B cell (primary cell): ENCODE data around the gene RTTN. TPM values are rescaled to one million over a fixed set of nuclear protein-coding genes. Genes with fewer than 3 reads are reported as not detected.

Source experiments
- ATAC-seq: fragments of 200-7000 bp; cut with Tn5 transposase; one replicate; pipeline ENCODE4 v1.10.0; 2021; ENCODE audit warnings: low read depth, mild to moderate bottlenecking, moderate number of reproducible peaks, moderate library complexity
- CTCF ChIA-PET: fragments of 350-600 bp; sonication (Branson Sonifier 250); formaldehyde crosslinking; loops from one replicate; lab custom pipeline; 2021; ENCODE audit warnings: antibody characterized with exemption, inconsistent platforms; lab: Charles Lee
- POLR2A ChIA-PET: fragments of 350-600 bp; sonication (Branson Sonifier 250); formaldehyde crosslinking; loops from one replicate; lab custom pipeline; 2021; ENCODE audit warnings: antibody characterized with exemption; lab: Charles Lee
- DNase-seq: peaks from one replicate; pipeline ENCODE4 v3.0.0; 2013
- H2AFZ ChIP-seq: 2 replicates; pipeline ENCODE4 v1.6.1; 2012; ENCODE audit warnings: mild to moderate bottlenecking, low read depth, low read length; ENCODE audit not compliant: insufficient read depth, poor library complexity, severe bottlenecking
- H3K27ac ChIP-seq, 2 donors: 1 replicate in 1 of 2; 2 replicates in 1 of 2; pipeline ENCODE4 v1.5.1; 2012 to 2013; ENCODE audit warnings: low read length in 2 of 2, mild to moderate bottlenecking in 2 of 2, moderate library complexity in 1 of 2
- H3K27me3 ChIP-seq, 4 experiments: fragments of 200-600 bp in 1 of 4; sonication (generic) in 1 of 4; replicated peaks in 1 of 4; 1 replicate in 2 of 4; 2 replicates in 2 of 4; pipeline versions ENCODE4 v1.6.1 to v1.7.0; 2013 to 2016; ENCODE audit warnings: low read length in 3 of 4, mild to moderate bottlenecking in 2 of 4, mixed read lengths in 1 of 4, moderate library complexity in 1 of 4; ENCODE audit not compliant: insufficient read depth in 4 of 4, control insufficient read depth in 3 of 4; ENCODE audit errors: control extremely low read depth in 1 of 4
- H3K36me3 ChIP-seq, 2 experiments: replicated peaks in 1 of 2; 1 replicate in 1 of 2; 2 replicates in 1 of 2; pipeline versions ENCODE4 v1.6.1 to v1.7.1; 2013; ENCODE audit warnings: low read length in 1 of 2; ENCODE audit not compliant: insufficient read depth in 2 of 2, control insufficient read depth in 1 of 2; ENCODE audit errors: control extremely low read depth in 1 of 2, extremely low read depth in 1 of 2
- H3K4me1 ChIP-seq, 2 donors: fragments of 200-600 bp in 1 of 2; sonication (generic) in 1 of 2; 1 replicate in 1 of 2; 2 replicates in 1 of 2; pipeline versions ENCODE4 v1.5.1 to v1.6.1; 2013 to 2017; ENCODE audit warnings: low read length in 2 of 2; ENCODE audit not compliant: control insufficient read depth in 2 of 2, insufficient read depth in 2 of 2
- H3K4me2 ChIP-seq: replicated peaks from 2 replicates; pipeline ENCODE3; 2012; ENCODE audit warnings: mild to moderate bottlenecking, low read depth, low read length; ENCODE audit not compliant: poor library complexity, severe bottlenecking
- H3K4me3 ChIP-seq, 5 experiments: fragments of 200-600 bp in 1 of 5; sonication (generic) in 1 of 5; 1 replicate in 3 of 5; 2 replicates in 2 of 5; pipeline versions ENCODE4 v1.5.1 to v1.7.0; 2011 to 2016; ENCODE audit warnings: low read length in 4 of 5, mild to moderate bottlenecking in 4 of 5, low read depth in 2 of 5, control low read depth in 1 of 5, moderate library complexity in 1 of 5; ENCODE audit not compliant: insufficient read depth in 1 of 5; ENCODE audit errors: control extremely low read depth in 1 of 5, extremely low read depth in 1 of 5
- H3K79me2 ChIP-seq: fragments of 200-600 bp; sonication (generic); one replicate; pipeline ENCODE4 v1.6.0; 2016; ENCODE audit warnings: low read length; ENCODE audit not compliant: control insufficient read depth, insufficient read depth
- H3K9ac ChIP-seq: fragments of 200-600 bp; sonication (generic); 2 replicates; pipeline ENCODE4 v1.6.1; 2017; ENCODE audit warnings: mild to moderate bottlenecking, low read length, moderate library complexity
- H3K9me3 ChIP-seq, 3 donors: one replicate each; pipeline versions ENCODE4 v1.6.1 to v1.7.1; 2013; ENCODE audit warnings: low read length in 2 of 3; ENCODE audit not compliant: control insufficient read depth in 2 of 3, insufficient read depth in 1 of 3; ENCODE audit errors: control extremely low read depth in 1 of 3
- H4K20me1 ChIP-seq: 2 replicates; pipeline ENCODE4 v1.6.0; 2012; ENCODE audit warnings: mild to moderate bottlenecking, low read length; ENCODE audit not compliant: insufficient read depth, control insufficient read depth, poor library complexity, severe bottlenecking
- H3K27ac Mint-ChIP-seq: one replicate; pipeline ENCODE4 v1.8.0; 2021; ENCODE audit warnings: mixed read lengths
- H3K27me3 Mint-ChIP-seq: one replicate; pipeline ENCODE4 v1.8.0; 2021; ENCODE audit warnings: mixed read lengths
- H3K4me1 Mint-ChIP-seq: one replicate; pipeline ENCODE4 v1.8.0; 2021; ENCODE audit warnings: mixed read lengths
- H3K4me3 Mint-ChIP-seq: one replicate; pipeline ENCODE4 v1.8.0; 2021; ENCODE audit warnings: mixed read lengths
- H3K9me3 Mint-ChIP-seq: one replicate; pipeline ENCODE4 v1.8.0; 2022; ENCODE audit warnings: mixed read lengths; ENCODE audit not compliant: insufficient read depth
- CTCF ChIP-seq: fragments of 200-600 bp; IDR thresholded peaks from one replicate; pipeline ENCODE4 v1.8.0; 2022; ENCODE audit warnings: antibody characterized with exemption, mild to moderate bottlenecking
- EZH2 ChIP-seq: IDR thresholded peaks from 2 replicates; pipeline ENCODE4 v1.6.1; 2012; ENCODE audit warnings: borderline replicate concordance, low read depth, mild to moderate bottlenecking, moderate library complexity, low read length; ENCODE audit not compliant: insufficient read depth, poor library complexity, severe bottlenecking
- WGBS: methylation state at CpG from one replicate; pipeline ENCODE4 v1.1.5; 2013; ENCODE audit warnings: missing lambda C conversion rate; ENCODE audit not compliant: insufficient coverage; 5-methylcytosine and 5-hydroxymethylcytosine counted together
- intact Hi-C: fragments of 100-400 bp; cut with micrococcal nuclease; formaldehyde crosslinking; loops from one replicate; pipeline ENCODE4 v1.10.0; 2022
- polyA plus RNA-seq: library from polyadenylated mRNA; depleted of rRNA; stranded (reverse); fragments of >200 nt; gene quantifications from 2 replicates; pipeline ENCODE4 v1.2.3, GENCODE V29; 2012
- total RNA-seq, 2 donors: library from RNA; stranded (reverse); fragments of 120-200 nt in 1 of 2; gene quantifications; 1 replicate in 1 of 2; 2 replicates in 1 of 2; pipeline versions ENCODE4 v1.2.3 to v1.2.4, GENCODE V29; 2013 to 2022

RTTN gene
- total and polyA plus RNA-seq, 2 donors (not counting 1 experiment from before 2014, with no cell fraction given) = 10.0 to 41.2 TPM

- H3K9ac ChIP-seq = no peak overlapping the region
- Mint-ChIP-seq H3K9me3 (peaks cover 5% of the 10 kb centered on the region), H3K4me1 (no peaks in the 10 kb centered on the region)
These were observed 78.7 kb downstream of the RTTN start for GRCh38 chr18:70126832-70127231.

GRCh38 chr18:70124139-70124538 is 81.3 kb downstream of the RTTN start:
- Mint-ChIP-seq H3K9me3 (no peaks in the 10 kb centered on the region), H3K27ac (no peak overlapping the region), H3K27me3 (no peaks in the 10 kb centered on the region), H3K4me1 (no peaks in the 10 kb centered on the region), H3K4me3 (no peak overlapping the region)
- no peak for TF ChIP-seq EZH2
- TF ChIP-seq CTCF = no peak
- no peaks in the 10 kb centered on the region for H4K20me1 ChIP-seq
- no peaks in the 10 kb centered on the region for H3K27me3 ChIP-seq
- intact Hi-C loops = no loop called here
- POLR2A ChIA-PET = no interaction called here
- H3K9me3 ChIP-seq = peaks cover 0 to 1% (median 0%) of the 10 kb centered on the region in 3 donors
- no peaks in the 10 kb centered on the region for H3K4me1 ChIP-seq
- DNase-seq (no peak), ATAC-seq (no peak)
- H3K27ac ChIP-seq = no peak overlapping the region
- H3K79me2 ChIP-seq = no peaks in the 10 kb centered on the region
- CTCF ChIA-PET = interaction anchor here (0.6 kb wide), 1 partner anchor 49 kb away, joined by 4 read pairs; no protein-coding TSS in a partner anchor
- H2AFZ ChIP-seq = no peak overlapping the region
- H3K9ac ChIP-seq = no peak overlapping the region
- no peak overlapping the region for H3K4me3 ChIP-seq
- no peak overlapping the region for H3K4me2 ChIP-seq
- 100% methylated on average over 2 of the region's 4 CpGs for WGBS
- H3K36me3 ChIP-seq = peaks cover 8 to 12% of the 10 kb centered on the region in 2 experiments

More at GRCh38 chr18:70126832-70127231, 78.7 kb downstream of the RTTN start:
- Histone ChIP-seq H3K9me3 (no peaks in the 10 kb centered on the region), H3K4me2 (no peak overlapping the region), H3K27ac (no peak overlapping the region), H3K4me1 (no peaks in the 10 kb centered on the region), H4K20me1 (no peaks in the 10 kb centered on the region), H3K36me3 (peaks cover 5 to 14% of the 10 kb centered on the region in 2 experiments), H3K79me2 (no peaks in the 10 kb centered on the region), H3K4me3 (no peak overlapping the region), H2AFZ (no peak overlapping the region), H3K27me3 (no peaks in the 10 kb centered on the region)
- WGBS = no CpG with 5 or more reads among the region's 1 CpG
- DNase-seq = no peak
- no peak overlapping the region for H3K27ac Mint-ChIP-seq
- POLR2A ChIA-PET = no interaction called here
- intact Hi-C loops = no loop called here
- CTCF ChIA-PET = no interaction called here
- ATAC-seq = no peak
- H3K4me3 Mint-ChIP-seq = no peak overlapping the region
- TF ChIP-seq EZH2 = no peak
- TF ChIP-seq CTCF = no peak
- H3K27me3 Mint-ChIP-seq = no peaks in the 10 kb centered on the region
